HepG2 (cell line): Measurements from ENCODE around the gene SLCO2A1. TPM values are rescaled to one million over a fixed set of nuclear protein-coding genes. Genes with fewer than 3 reads are reported as not detected.

ENCODE experiments used
- ATAC-seq: fragments of 200-7000 bp; cut with Tn5 transposase; 3 replicates; pipeline ENCODE4 v1.9.1; 2020; ENCODE audit warnings: mild to moderate bottlenecking, moderate library complexity
- BruUV-seq: library from RNA; stranded (reverse); fragments of 400-500 nt; replicated peaks from 2 replicates; lab custom pipeline; 2021; lab: Mats Ljungman, UMichigan
- CTCF ChIA-PET: fragments of 300-600 bp; formaldehyde crosslinking; extraction: SDS; loops from one replicate; lab custom pipeline; 2021; ENCODE audit warnings: low total read pairs, inconsistent platforms, low intra/inter-chr PET ratio; lab: Yijun Ruan, JAX
- POLR2A ChIA-PET: fragments of 350-600 bp; sonication (Branson Sonifier 250); formaldehyde crosslinking; loops from one replicate; lab custom pipeline; 2020; ENCODE audit warnings: antibody characterized with exemption, inconsistent platforms; lab: Yijun Ruan, JAX
- DNase-seq: peaks from one replicate; pipeline ENCODE4 v3.0.0-alpha.2; 2015; ENCODE audit warnings: low spot score
- FAIRE-seq: peaks from 3 replicates; lab custom pipeline; 2011; peaks lifted over from hg19 to GRCh38; lab: Jason Lieb, UNC
- H2AFZ ChIP-seq: one replicate; pipeline ENCODE4 v1.6.1; 2011; ENCODE audit warnings: low read length, inconsistent platforms
- H3K27ac ChIP-seq: fragments of 300-600 bp; 3 replicates; pipeline ENCODE4 v1.8.0; 2011; ENCODE audit warnings: mixed run types, mild to moderate bottlenecking, mixed read lengths, low read length, inconsistent platforms; ENCODE audit not compliant: insufficient read depth; ENCODE audit errors: extremely low read length
- H3K27me3 ChIP-seq, 2 experiments: fragments of 200-600 bp in 1 of 2; 2 replicates in 1 of 2; 3 replicates in 1 of 2; pipeline versions ENCODE4 v1.6.0 to v1.8.0; 2011; ENCODE audit warnings: low read length in 2 of 2, mild to moderate bottlenecking in 2 of 2, moderate library complexity in 2 of 2, inconsistent platforms in 1 of 2; ENCODE audit not compliant: insufficient read depth in 2 of 2, control insufficient read depth in 1 of 2
- H3K36me3 ChIP-seq, 2 experiments: fragments of 200-600 bp in 1 of 2; replicated peaks in 1 of 2; 2 replicates in 1 of 2; 3 replicates in 1 of 2; pipeline versions ENCODE4 v1.5.1 to v1.8.0; 2011; ENCODE audit warnings: low read length in 2 of 2, inconsistent platforms in 1 of 2; ENCODE audit not compliant: insufficient read depth in 2 of 2, control insufficient read depth in 1 of 2
- H3K4me1 ChIP-seq: 2 replicates; pipeline ENCODE4 v1.5.1; 2012; ENCODE audit warnings: low read length, inconsistent platforms; ENCODE audit not compliant: insufficient read depth
- H3K4me2 ChIP-seq: 2 replicates; pipeline ENCODE4 v1.6.0; 2011; ENCODE audit warnings: low read depth, low read length, inconsistent platforms
- H3K4me3 ChIP-seq, 3 experiments: fragments of 200-600 bp in 1 of 3; sonication (generic), shearing (Covaris generic) in 1 of 3; replicated peaks in 1 of 3; 2 replicates each; pipeline ENCODE4 v1.5.1; 2011 to 2016; ENCODE audit warnings: low read length in 3 of 3, inconsistent platforms in 2 of 3, low read depth in 2 of 3, mild to moderate bottlenecking in 2 of 3, control low read depth in 1 of 3, mixed read lengths in 1 of 3; ENCODE audit not compliant: insufficient read depth in 1 of 3
- H3K79me2 ChIP-seq: one replicate; pipeline ENCODE4 v1.6.1; 2011; ENCODE audit warnings: low read length, inconsistent platforms; ENCODE audit not compliant: insufficient read depth
- H3K9ac ChIP-seq: 2 replicates; pipeline ENCODE4 v1.6.0; 2011; ENCODE audit warnings: mild to moderate bottlenecking, low read depth, low read length, inconsistent platforms; ENCODE audit not compliant: insufficient read depth
- H3K9me3 ChIP-seq: 2 replicates; pipeline ENCODE4 v1.5.1; 2012; ENCODE audit warnings: mild to moderate bottlenecking, low read length
- H4K20me1 ChIP-seq: 2 replicates; pipeline ENCODE4 v1.6.0; 2011; ENCODE audit warnings: inconsistent platforms, mild to moderate bottlenecking, low read length, moderate library complexity; ENCODE audit not compliant: insufficient read depth
- GPBP1L1 ChIP-seq: sonication (generic); formaldehyde crosslinking; IDR thresholded peaks from 2 replicates; pipeline ENCODE4 v1.5.0; 2020; ENCODE audit warnings: mild to moderate bottlenecking, missing genetic modification reagents
- ISL2 ChIP-seq: sonication (generic); formaldehyde crosslinking; IDR thresholded peaks from 2 replicates; pipeline ENCODE4 v1.5.0; 2020; ENCODE audit warnings: missing genetic modification reagents
- KDM3A ChIP-seq: IDR thresholded peaks from 2 replicates; pipeline ENCODE4 v1.6.1; 2018; ENCODE audit warnings: low read depth, missing compliant biosample characterization
- KLF6 ChIP-seq: IDR thresholded peaks from 2 replicates; pipeline ENCODE4 v1.8.0; 2016; ENCODE audit warnings: missing biosample characterization, missing genetic modification reagents
- RXRA ChIP-seq: sonication (generic); formaldehyde crosslinking; IDR thresholded peaks from 2 replicates; pipeline ENCODE4 v1.5.1; 2020; ENCODE audit warnings: missing genetic modification reagents
- ZFP1 ChIP-seq: IDR thresholded peaks from 2 replicates; pipeline ENCODE4 v1.6.1; 2016
- ZNF143 ChIP-seq: sonication (generic); formaldehyde crosslinking; IDR thresholded peaks from 2 replicates; pipeline ENCODE4 v1.4.0; 2020; ENCODE audit warnings: missing genetic modification reagents
- ZNF224 ChIP-seq: sonication (generic); formaldehyde crosslinking; IDR thresholded peaks from 2 replicates; pipeline ENCODE4 v1.5.0; 2020; ENCODE audit warnings: mild to moderate bottlenecking, missing genetic modification reagents
- ZNF446 ChIP-seq: sonication (generic); formaldehyde crosslinking; IDR thresholded peaks from 2 replicates; pipeline ENCODE4 v1.5.0; 2020; ENCODE audit warnings: mild to moderate bottlenecking, missing genetic modification reagents
- ZNF777 ChIP-seq: sonication (generic); formaldehyde crosslinking; IDR thresholded peaks from 2 replicates; pipeline ENCODE4 v1.4.0; 2020; ENCODE audit warnings: missing genetic modification reagents
- ZNF792 ChIP-seq: IDR thresholded peaks from 2 replicates; pipeline ENCODE4 v1.6.1; 2016
- WGBS: methylation state at CpG from one replicate; pipeline ENCODE4 v1.1.6; 2017; ENCODE audit warnings: low lambda C conversion rate; 5-methylcytosine and 5-hydroxymethylcytosine counted together
- in situ Hi-C: cut with HindIII; loops from 2 replicates; pipeline ENCODE4 v1.10.0; 2017; ENCODE audit warnings: low pct_unique_long_range_greater_than_20kb; ENCODE audit not compliant: extremely low pct_ligation_motif_present
- intact Hi-C: fragments of 100-400 bp; cut with micrococcal nuclease; formaldehyde crosslinking; loops from one replicate; pipeline ENCODE4 v1.10.0; 2022; ENCODE audit not compliant: unreplicated experiment
- polyA plus RNA-seq, 8 experiments: library from polyadenylated mRNA; depleted of rRNA in 3 of 8; stranded (reverse) in 7 of 8; unstranded in 1 of 8; fragments of >200 nt; fragmentation: Illumina TruSeq in 4 of 8; extraction: Trizol in 4 of 8; gene quantifications; 2 replicates each; pipeline versions ENCODE4 v1.2.1 to v1.2.3, GENCODE V29; 2011 to 2016; ENCODE audit warnings: low read depth in 4 of 8, missing spikeins in 1 of 8, mixed read lengths in 1 of 8; ENCODE audit not compliant: insufficient read depth in 1 of 8
- total RNA-seq, 5 experiments: library from RNA; depleted of rRNA; stranded (reverse); fragments of >200 nt; fragmentation: Illumina TruSeq; extraction: Trizol; gene quantifications; 2 replicates each; pipeline ENCODE4 v1.2.3, GENCODE V29; 2016; ENCODE audit warnings: low read depth in 1 of 5

The SLCO2A1 gene
- total and polyA plus RNA-seq, 2 of the 13 experiments (the other 11 are each of a cell fraction or from before 2014, with no cell fraction given), result 0.04 TPM; not detected in 1

- POLR2A ChIA-PET, result no interaction called here
- WGBS, result 44% methylated on average over 5 of the region's 5 CpGs
- Histone ChIP-seq H3K27ac (no peak overlapping the region), H3K79me2 (no peaks in the 10 kb centered on the region), H3K4me2 (no peak overlapping the region), H3K36me3 (no peaks in the 10 kb centered on the region), H3K9ac (no peak overlapping the region), H3K9me3 (no peaks in the 10 kb centered on the region), H3K4me3 (no peak overlapping the region), H4K20me1 (no peaks in the 10 kb centered on the region), H2AFZ (no peak overlapping the region), H3K4me1 (no peaks in the 10 kb centered on the region), H3K27me3 (peaks cover 4 to 44% of the 10 kb centered on the region in 2 experiments; a peak in 3 of 5 replicates)
- TF ChIP-seq KDM3A (CRISPR knock-in tag), result no peak
- TF ChIP-seq RXRA, result no peak
- no peak for TF ChIP-seq ZFP1 (CRISPR knock-in tag)
- TF ChIP-seq KLF6 (CRISPR knock-in tag), result no peak
- no peak for TF ChIP-seq ZNF777 (CRISPR knock-in tag)
- TF ChIP-seq GPBP1L1 (CRISPR knock-in tag), result no peak
- TF ChIP-seq ZNF224, result no peak
- no peak for TF ChIP-seq ZNF792 (CRISPR knock-in tag)
- no peak for TF ChIP-seq ZNF143 (CRISPR knock-in tag)
- TF ChIP-seq ZNF446, result no peak
- no peak for TF ChIP-seq ISL2 (CRISPR knock-in tag)
- CTCF ChIA-PET, result no interaction called here
- in situ Hi-C loops, result no loop called here
- ATAC-seq (no peak), DNase-seq (no peak), FAIRE-seq (no peak)
- intact Hi-C loops, result no loop called here
- no TSS peak for BruUV-seq
Measured at GRCh38 chr3:133943639-133944141, 86.0 kb downstream of the SLCO2A1 start.
